HUES64 (cell line): ENCODE results near the gene SCAPER.

Source experiments
- H3K27ac ChIP-seq: 2 replicates; pipeline ENCODE4 v1.7.0; 2013; ENCODE audit warnings: low read depth, low read length, inconsistent platforms
- H3K27me3 ChIP-seq: 2 replicates; pipeline ENCODE4 v1.6.1; 2013; ENCODE audit warnings: mild to moderate bottlenecking, low read length; ENCODE audit not compliant: insufficient read depth
- H3K36me3 ChIP-seq: 2 replicates; pipeline ENCODE4 v1.6.1; 2013; ENCODE audit warnings: mild to moderate bottlenecking, low read length; ENCODE audit not compliant: insufficient read depth
- H3K4me1 ChIP-seq: 2 replicates; pipeline ENCODE4 v1.6.1; 2013; ENCODE audit warnings: mild to moderate bottlenecking, low read length, moderate library complexity; ENCODE audit not compliant: insufficient read depth
- H3K4me3 ChIP-seq: 2 replicates; pipeline ENCODE4 v1.5.1; 2013; ENCODE audit warnings: mild to moderate bottlenecking, low read length, moderate library complexity
- H3K9ac ChIP-seq: 2 replicates; pipeline ENCODE4 v1.6.1; 2013; ENCODE audit warnings: mild to moderate bottlenecking, low read depth, low read length
- H3K9me3 ChIP-seq: 2 replicates; pipeline ENCODE4 v1.6.1; 2013; ENCODE audit warnings: low read depth, low read length; ENCODE audit not compliant: insufficient read depth
- WGBS: fragments of 150-250, 120-280 bp; methylation state at CpG from one replicate; pipeline ENCODE4 v1.1.7; 2013; ENCODE audit warnings: missing lambda C conversion rate; 5-methylcytosine and 5-hydroxymethylcytosine counted together

Gene SCAPER

DNA sequence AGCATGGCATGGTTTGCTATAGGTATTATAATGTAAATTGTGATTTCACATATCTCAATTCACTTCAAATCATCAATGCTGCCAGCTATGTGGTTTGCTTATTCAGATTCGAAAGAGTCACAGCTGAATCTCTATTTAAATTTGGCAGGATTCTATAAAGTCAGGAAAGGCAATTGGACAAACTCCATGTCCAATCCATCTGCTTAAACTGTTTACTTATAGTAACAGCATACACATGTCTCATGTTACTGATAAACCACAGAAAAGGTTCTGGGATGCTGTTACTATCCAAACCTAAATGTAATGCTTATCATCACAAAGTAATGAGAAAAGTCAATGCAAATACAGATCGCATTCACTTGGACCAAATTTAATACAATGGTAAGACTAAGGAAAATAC, 338.9 kb downstream of the SCAPER start:
- H3K9ac ChIP-seq: no peak overlapping the region
- no peaks in the 10 kb centered on the region for H3K27me3 ChIP-seq
- H3K36me3 ChIP-seq: no peaks in the 10 kb centered on the region
- peaks cover 10% of the 10 kb centered on the region; the same call in 1 of the 2 replicates for H3K9me3 ChIP-seq
- no peak overlapping the region for H3K27ac ChIP-seq
- 86% methylated on average over 1 of the region's 2 CpGs for WGBS
- H3K4me3 ChIP-seq: no peak overlapping the region
- H3K4me1 ChIP-seq: no peaks in the 10 kb centered on the region

DNA sequence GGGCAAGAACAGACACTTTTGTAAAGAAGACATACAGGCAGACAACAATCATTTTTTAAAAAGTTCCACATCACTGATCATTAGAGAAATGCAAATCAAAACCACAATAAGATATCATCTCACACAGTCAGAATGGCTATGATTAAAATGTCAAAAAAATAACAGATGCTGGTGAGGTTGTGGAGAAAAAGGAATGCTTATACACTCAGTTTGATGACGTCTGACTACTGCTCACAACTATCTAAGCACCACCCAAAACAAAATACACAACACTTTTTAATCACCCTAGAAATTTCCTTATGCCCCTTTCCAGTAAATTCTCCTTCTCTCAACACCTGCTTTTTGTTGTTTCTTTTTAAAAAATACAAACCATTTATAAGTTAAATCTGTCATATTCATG, 339.8 kb downstream of the SCAPER start:
- no peak overlapping the region for H3K27ac ChIP-seq
- H3K4me1 ChIP-seq: no peaks in the 10 kb centered on the region
- H3K27me3 ChIP-seq: no peaks in the 10 kb centered on the region
- H3K9ac ChIP-seq: no peak overlapping the region
- no peaks in the 10 kb centered on the region for H3K36me3 ChIP-seq
- H3K9me3 ChIP-seq: peaks cover 10% of the 10 kb centered on the region; the same call in 1 of the 2 replicates
- WGBS: 81% methylated on average over 1 of the region's 1 CpG
- no peak overlapping the region for H3K4me3 ChIP-seq

DNA sequence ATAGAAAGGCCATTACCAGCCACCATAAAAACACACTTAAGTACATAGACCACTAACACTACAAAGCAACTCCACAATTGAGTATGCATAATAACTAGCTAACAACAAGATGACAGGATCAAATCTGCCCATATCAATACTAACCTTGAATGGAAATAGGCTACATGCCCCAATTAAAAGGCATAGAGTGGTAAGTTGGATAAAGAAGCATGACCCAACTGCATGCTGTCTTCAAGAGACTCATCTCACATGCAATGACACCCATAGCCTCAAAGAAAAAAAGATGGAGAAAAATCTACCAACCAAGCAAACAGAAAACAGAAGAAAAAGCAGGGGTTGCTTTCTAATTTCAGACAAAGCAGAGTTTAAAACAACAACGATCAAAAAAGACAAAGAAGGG, 349.9 kb downstream of the SCAPER start:
- Histone ChIP-seq H3K27ac (no peak overlapping the region), H3K9ac (no peak overlapping the region), H3K4me3 (no peak overlapping the region), H3K36me3 (no peaks in the 10 kb centered on the region), H3K9me3 (no peaks in the 10 kb centered on the region), H3K4me1 (no peaks in the 10 kb centered on the region), H3K27me3 (no peaks in the 10 kb centered on the region)
- no CpG with 5 or more reads among the region's 1 CpG for WGBS

DNA sequence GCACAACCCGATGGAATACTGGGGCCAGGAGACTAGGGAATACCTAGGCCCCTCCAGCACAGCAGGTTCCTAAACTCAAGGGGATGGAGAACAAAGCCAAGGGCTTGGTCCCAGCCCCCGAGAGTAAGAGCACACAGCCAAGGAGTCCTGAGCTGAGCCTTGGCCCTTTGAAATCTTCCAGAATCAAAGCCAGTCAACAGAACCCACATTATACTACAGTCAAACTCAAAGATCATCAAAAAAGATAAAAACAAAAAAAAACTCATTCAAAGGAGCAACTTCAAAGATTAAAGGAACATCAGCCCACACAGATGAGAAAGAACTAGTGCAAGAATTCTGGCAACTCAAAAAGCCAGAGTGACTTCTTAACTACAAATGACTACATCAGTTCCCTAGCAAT, 351.6 kb downstream of the SCAPER start:
- 82% methylated on average over 2 of the region's 2 CpGs for WGBS
- no peak overlapping the region for H3K9ac ChIP-seq
- no peak overlapping the region for H3K27ac ChIP-seq
- no peaks in the 10 kb centered on the region for H3K9me3 ChIP-seq
- H3K4me1 ChIP-seq: no peaks in the 10 kb centered on the region
- no peaks in the 10 kb centered on the region for H3K27me3 ChIP-seq
- no peaks in the 10 kb centered on the region for H3K36me3 ChIP-seq
- no peak overlapping the region for H3K4me3 ChIP-seq

DNA sequence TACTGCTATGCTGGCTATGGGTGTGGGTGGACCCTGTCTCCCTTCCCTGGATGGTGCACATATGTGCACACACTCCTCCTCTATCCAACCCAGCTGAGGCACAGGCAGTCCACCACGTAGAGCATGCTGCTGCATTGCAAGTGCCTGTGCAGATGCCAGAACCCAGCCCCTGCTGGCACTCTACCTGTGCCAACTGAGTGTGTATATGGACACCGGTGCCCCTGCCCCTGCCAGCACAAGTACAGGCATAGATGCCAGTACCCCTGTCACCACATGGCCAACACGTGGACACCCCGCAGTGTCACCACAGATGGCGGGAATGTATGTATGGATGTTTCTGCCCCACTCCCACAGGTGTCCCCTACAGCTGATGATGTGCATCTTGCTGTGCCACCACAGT, 352.0 kb downstream of the SCAPER start:
- H3K4me1 ChIP-seq: no peaks in the 10 kb centered on the region
- WGBS: 95% methylated on average over 5 of the region's 5 CpGs
- no peaks in the 10 kb centered on the region for H3K27me3 ChIP-seq
- no peak overlapping the region for H3K4me3 ChIP-seq
- H3K9ac ChIP-seq: no peak overlapping the region
- no peaks in the 10 kb centered on the region for H3K9me3 ChIP-seq
- H3K27ac ChIP-seq: no peak overlapping the region
- no peaks in the 10 kb centered on the region for H3K36me3 ChIP-seq

DNA sequence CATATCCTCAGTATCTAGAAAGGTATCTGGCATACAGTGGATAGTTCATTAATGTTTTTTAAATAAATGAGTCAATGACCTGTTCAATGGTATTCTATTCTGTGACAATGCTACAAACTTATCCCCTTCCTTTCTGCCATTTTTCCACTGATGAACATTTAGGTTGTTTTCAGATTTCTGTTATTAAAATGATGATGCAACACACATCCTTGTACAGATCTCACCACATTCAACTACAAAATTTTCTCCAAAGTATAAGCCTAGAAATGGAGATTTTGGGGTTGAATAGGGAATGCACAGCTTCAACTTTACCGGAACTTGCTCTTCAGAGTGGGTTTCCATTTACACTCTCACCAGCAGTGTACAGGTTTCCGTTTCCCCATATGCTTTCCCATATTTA, 358.3 kb downstream of the SCAPER start:
- WGBS: 78% methylated on average over 1 of the region's 2 CpGs
- no peaks in the 10 kb centered on the region for H3K9me3 ChIP-seq
- H3K9ac ChIP-seq: no peak overlapping the region
- H3K4me1 ChIP-seq: no peaks in the 10 kb centered on the region
- H3K36me3 ChIP-seq: no peaks in the 10 kb centered on the region
- no peak overlapping the region for H3K4me3 ChIP-seq
- no peak overlapping the region for H3K27ac ChIP-seq
- no peaks in the 10 kb centered on the region for H3K27me3 ChIP-seq

DNA sequence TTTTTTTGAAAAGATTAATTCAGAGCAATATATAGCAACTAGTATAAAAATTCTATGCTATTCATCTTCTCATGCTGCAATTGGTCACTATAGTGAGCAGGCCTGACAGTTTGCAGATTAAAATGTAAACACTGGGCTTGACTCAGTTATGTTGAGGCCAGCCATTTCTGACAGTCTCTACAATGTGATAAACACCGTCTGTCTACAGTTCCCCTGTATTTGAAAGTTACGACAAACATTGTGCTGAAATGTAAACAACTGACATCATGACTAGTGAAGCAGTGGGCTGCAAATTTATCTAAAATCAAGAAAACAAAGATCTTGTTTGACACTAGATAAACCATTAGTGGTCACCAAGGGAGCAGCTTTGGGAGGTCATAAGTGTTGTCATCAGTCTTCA, 371.1 kb downstream of the SCAPER start:
- Histone ChIP-seq H3K27me3 (no peaks in the 10 kb centered on the region), H3K27ac (no peak overlapping the region), H3K36me3 (no peaks in the 10 kb centered on the region), H3K4me3 (no peak overlapping the region), H3K4me1 (no peaks in the 10 kb centered on the region), H3K9me3 (no peaks in the 10 kb centered on the region), H3K9ac (no peak overlapping the region)
- 90% methylated on average over 2 of the region's 2 CpGs for WGBS

DNA sequence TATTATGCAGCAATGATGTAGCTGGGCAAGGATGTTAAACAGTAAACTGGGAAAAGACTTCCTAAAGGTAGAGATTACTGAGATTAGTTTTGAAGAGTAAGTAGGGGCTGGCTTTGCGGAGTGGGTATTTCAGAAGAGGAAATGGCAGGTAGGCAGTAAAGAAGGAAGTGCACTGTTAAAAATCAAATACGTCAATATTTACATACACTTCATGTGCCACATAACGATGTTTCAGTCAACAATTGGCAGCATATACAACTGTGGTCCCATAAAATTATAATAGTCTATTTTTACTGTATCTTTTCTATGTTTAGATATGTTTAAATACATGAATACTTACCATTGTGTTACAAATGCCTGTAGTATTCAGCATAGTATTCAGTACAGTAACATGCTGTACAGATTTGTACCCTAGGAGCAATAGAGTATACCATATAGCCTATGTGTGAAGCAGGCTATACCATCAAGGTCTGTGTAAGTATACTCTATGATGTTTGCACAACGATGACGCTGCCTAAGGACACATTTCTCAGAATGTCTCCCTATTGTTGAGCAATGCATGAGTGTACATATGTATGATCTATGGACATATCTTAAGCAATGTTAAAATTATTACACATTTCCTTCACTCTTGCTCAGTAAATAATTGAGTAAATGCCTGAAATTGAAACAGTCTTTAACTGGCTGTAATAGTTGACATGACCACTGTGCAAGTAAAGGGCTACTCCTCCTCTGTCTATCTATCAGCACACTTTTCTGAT, 371.9 kb downstream of the SCAPER start:
- H3K36me3 ChIP-seq: no peaks in the 10 kb centered on the region
- no peak overlapping the region for H3K9ac ChIP-seq
- no peak overlapping the region for H3K27ac ChIP-seq
- H3K4me3 ChIP-seq: no peak overlapping the region
- WGBS: 92% methylated on average over 4 of the region's 5 CpGs
- no peaks in the 10 kb centered on the region for H3K27me3 ChIP-seq
- no peaks in the 10 kb centered on the region for H3K4me1 ChIP-seq
- H3K9me3 ChIP-seq: no peaks in the 10 kb centered on the region

DNA sequence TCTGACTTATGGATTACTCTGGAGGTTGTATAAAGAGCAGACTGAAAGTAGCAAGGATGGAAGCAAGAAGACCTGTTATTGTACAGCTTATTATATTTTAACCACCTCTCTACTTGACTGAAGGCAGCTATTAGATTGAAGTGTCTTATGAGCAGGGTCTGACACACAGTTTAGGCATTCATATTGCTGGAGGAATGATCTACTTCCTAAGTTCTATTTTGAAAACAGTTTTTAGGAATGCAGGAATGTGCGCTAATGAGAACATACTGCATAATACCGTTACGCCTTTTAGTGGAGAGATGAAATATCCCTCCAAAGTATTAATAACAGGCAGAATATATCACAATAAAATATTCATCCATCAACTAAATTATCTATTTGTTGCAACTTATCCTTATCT, 375.2 kb downstream of the SCAPER start:
- no peaks in the 10 kb centered on the region for H3K4me1 ChIP-seq
- no peak overlapping the region for H3K4me3 ChIP-seq
- H3K27ac ChIP-seq: no peak overlapping the region
- 100% methylated on average over 2 of the region's 3 CpGs for WGBS
- H3K36me3 ChIP-seq: no peaks in the 10 kb centered on the region
- no peak overlapping the region for H3K9ac ChIP-seq
- H3K27me3 ChIP-seq: no peaks in the 10 kb centered on the region
- no peaks in the 10 kb centered on the region for H3K9me3 ChIP-seq

DNA sequence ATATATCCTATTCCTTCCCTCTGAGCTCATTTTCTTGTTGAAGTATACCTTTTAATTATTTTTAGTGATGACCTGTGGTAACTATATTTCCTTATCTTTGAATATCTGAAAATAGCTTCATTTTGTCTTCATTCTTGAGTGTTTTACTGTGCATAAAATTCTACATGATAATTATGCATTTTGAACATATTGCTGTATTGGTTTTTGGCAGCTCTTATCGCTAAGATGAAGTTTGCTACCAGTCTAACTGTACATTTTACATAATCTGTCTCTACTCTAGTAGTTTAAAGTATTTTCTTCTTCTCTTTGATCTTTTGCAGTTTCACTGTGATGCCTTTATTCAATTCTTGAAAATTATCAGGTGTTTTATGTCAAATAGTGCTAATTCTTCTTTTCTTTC, 379.0 kb downstream of the SCAPER start:
- Histone ChIP-seq H3K36me3 (no peaks in the 10 kb centered on the region), H3K27ac (no peak overlapping the region), H3K4me1 (no peaks in the 10 kb centered on the region), H3K9ac (no peak overlapping the region), H3K9me3 (no peaks in the 10 kb centered on the region), H3K4me3 (no peak overlapping the region), H3K27me3 (no peaks in the 10 kb centered on the region)
- WGBS: no CpG with 5 or more reads among the region's 1 CpG

DNA sequence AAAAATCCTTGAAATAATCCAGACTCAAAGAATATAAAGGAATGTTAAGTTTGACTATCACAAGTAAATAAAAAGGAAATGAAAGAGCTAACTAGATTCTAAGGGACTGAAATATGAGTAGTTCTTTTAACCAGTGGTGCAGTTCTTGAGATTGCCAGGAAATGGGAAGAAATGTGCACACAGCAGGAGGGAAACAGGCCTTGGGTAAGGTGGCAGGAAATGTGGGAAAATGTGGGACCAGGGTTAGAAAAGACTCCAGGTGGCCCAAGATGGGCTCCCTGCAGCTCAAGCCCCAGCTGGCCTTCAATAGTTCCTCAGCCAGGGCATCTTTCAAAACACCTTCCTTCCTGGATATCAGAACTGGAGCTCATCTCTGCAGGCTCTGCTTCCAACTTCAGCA, 387.2 kb downstream of the SCAPER start:
- no peak overlapping the region for H3K4me3 ChIP-seq
- no peaks in the 10 kb centered on the region for H3K27me3 ChIP-seq
- H3K27ac ChIP-seq: no peak overlapping the region
- no peaks in the 10 kb centered on the region for H3K9me3 ChIP-seq
- H3K36me3 ChIP-seq: no peaks in the 10 kb centered on the region
- H3K9ac ChIP-seq: no peak overlapping the region
- H3K4me1 ChIP-seq: peaks cover 14% of the 10 kb centered on the region; the same call in 1 of the 2 replicates

DNA sequence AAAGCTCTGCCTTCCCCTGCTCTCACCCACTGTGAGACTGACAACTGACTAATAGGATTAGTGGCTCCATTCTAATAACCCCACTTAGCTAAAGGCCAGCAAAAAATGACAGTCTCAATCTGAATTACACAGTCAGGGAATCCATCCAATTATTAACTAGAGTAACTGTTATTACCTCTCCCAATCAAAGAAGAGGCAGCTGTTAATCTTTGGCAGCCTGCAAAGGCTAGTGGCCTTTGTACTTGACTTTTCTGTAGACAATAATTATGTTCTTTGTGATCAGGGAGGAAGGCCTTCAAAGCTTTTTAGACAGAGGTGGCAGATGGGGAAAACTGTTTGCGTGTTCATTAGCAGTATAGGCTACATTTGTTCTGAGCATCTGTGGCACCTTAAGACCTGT, 390.9 kb downstream of the SCAPER start:
- Histone ChIP-seq H3K27me3 (no peaks in the 10 kb centered on the region), H3K9me3 (no peaks in the 10 kb centered on the region), H3K27ac (no peak overlapping the region), H3K4me3 (no peak overlapping the region), H3K36me3 (no peaks in the 10 kb centered on the region), H3K4me1 (peaks cover 14% of the 10 kb centered on the region; the same call in 1 of the 2 replicates), H3K9ac (no peak overlapping the region)
- 84% methylated on average over 1 of the region's 1 CpG for WGBS
